Activated CD4-positive, alpha-beta T cell treated with anti-CD3 and anti-CD28 coated beads for 4 hours (primary cell): ENCODE results near the gene KLF2.

ENCODE experiments used
- DNase-seq, 2 donors: peaks; one replicate each; pipeline ENCODE4 v3.0.0-alpha.2; 2020

KLF2 gene

DNA sequence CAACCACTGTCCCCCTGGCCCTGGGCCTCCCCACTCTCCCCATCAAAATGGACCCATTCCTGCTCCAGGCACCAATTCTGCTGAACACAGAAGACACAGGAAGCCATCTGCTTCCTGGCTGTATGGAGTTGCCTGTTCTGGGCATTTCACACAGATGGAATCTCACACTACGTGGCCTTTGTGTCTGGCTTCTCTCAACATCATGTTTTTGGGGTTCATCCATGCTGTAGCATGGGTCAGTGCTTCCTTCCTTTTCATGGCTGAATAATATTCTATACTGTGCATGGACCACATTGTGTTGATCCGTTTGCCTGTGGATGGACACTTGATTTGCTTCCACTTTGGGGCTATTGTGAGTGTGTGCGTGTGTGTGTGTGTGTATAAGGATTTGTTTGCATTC lies 15.0 kb upstream of the KLF2 start:
- no peak for DNase-seq

DNA sequence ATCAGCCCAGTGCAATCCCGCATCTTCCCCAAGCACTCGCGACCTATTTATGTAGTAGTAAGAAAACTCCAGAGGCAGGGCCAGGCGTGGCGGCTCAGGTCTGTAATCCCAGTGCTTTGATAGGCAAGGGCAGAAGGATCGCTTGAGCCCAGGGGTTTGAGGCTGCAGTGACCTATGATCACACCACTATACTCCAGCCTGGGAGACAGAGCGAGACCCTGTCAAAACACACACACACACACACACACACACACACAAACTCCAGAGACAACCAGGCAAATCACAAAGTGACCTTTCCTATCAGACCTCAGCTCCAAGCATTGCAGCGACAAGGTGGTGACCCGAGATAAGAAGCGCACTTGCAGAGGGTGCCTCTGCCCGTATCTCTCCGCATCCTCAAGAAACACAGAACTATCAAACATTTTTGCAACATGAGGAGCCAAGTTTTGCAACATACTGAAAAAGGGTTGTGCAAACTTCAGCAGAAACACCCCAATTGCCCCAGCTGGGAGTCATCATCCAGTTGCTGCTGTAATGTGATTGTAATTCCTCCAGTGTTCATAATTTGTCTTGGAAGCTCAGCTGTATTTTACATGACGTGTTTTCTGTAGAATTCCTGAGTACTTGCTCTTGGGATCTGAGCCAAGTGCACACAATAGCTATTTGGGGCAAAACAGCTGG lies 8.7 kb upstream of the KLF2 start:
- DNase-seq = no peak

DNA sequence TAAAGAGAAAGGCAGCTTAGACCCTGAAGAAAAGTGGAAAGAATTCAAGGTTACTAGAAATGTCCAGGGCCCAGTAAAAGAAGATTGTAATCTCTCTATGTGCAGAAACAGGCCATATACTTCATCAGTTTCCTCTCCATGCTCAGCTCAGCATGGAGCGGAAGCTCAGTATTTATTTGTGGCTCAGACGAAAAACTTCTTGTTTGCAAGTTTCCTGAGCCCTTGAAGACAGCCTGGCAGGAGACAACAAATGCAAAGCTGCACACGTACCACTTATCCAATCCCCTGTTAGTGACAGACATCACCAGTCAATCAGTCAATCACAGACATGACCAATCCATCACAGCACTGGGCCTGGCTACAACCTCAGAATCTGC lies 8.1 kb upstream of the KLF2 start:
- no peak for DNase-seq

DNA sequence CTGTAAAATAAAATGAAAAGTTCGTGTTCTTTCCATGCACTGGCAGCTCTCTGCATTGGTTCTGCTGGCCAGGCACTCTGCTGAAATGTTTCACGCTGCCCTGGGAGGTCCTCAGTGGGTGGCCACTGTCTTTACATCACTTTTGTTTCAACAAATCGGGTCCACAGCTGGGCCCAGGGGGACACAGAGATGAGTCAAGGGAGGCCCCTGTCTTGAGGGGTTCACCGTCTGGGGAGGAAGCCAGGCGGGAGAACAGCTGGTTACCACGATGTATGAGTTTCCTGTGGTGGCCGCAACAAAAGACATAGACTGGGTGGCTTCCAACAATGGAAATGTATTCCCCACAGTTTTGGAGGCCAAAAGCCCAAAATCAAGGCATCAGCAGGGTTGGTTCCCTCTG lies 5.1 kb upstream of the KLF2 start:
- DNase-seq = no peak

DNA sequence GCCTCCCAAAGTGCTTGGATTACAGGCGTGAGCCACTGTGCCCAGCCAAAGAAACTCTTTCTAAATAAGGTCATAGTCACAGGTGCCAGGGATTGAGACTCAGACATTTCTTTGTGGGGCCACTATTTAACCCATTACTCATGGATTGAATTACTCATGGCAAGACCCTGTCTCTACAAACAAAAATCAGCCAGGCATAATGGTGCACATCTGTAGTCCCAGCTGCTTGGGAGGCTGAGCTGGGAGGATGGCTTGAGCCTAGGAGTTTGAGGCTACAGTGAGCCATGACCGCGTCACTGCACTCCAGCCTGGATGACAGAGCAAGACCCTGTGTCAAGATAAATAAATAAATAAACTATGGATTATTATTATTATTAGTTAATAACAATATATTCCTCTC lies 3.6 kb upstream of the KLF2 start:
- no peak for DNase-seq

DNA sequence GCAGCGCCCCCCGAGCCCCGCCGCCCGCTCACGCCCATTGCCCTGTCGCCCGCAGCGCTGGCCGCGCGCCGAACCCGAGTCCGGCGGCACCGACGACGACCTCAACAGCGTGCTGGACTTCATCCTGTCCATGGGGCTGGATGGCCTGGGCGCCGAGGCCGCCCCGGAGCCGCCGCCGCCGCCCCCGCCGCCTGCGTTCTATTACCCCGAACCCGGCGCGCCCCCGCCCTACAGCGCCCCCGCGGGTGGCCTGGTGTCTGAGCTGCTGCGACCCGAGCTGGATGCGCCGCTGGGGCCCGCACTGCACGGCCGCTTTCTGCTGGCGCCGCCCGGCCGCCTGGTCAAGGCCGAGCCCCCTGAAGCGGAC lies 518 bp downstream of the KLF2 start:
- DNase-seq = peak; percentile 42 to 51

DNA sequence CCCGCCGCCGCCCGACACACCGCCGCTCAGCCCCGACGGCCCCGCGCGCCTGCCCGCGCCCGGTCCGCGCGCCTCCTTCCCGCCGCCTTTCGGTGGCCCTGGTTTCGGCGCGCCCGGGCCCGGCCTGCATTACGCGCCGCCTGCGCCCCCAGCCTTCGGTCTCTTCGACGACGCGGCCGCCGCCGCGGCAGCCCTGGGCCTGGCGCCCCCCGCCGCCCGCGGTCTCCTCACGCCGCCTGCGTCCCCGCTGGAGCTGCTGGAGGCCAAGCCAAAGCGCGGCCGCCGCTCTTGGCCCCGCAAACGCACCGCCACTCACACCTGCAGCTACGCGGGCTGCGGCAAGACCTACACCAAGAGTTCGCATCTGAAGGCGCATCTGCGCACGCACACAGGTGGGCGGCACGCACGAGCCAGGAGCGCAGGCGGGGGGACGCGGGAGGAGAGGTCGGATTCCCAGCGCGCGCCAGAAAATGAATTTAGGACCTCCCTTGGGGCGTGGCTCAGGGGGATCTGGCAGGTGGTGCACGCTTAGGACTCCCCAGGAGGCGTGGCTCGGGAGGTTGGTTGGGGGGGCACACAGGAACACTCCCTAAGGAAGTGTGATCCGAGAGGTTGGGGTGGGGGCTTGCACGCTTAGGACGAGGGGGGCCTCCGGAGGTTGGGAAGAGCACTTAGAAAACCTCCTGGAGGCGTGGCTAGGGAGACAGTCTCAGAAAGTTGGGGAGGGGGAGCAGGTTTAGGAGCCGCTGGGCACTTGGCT lies 1.2 kb downstream of the KLF2 start:
- DNase-seq = peak; percentile 25 to 43

DNA sequence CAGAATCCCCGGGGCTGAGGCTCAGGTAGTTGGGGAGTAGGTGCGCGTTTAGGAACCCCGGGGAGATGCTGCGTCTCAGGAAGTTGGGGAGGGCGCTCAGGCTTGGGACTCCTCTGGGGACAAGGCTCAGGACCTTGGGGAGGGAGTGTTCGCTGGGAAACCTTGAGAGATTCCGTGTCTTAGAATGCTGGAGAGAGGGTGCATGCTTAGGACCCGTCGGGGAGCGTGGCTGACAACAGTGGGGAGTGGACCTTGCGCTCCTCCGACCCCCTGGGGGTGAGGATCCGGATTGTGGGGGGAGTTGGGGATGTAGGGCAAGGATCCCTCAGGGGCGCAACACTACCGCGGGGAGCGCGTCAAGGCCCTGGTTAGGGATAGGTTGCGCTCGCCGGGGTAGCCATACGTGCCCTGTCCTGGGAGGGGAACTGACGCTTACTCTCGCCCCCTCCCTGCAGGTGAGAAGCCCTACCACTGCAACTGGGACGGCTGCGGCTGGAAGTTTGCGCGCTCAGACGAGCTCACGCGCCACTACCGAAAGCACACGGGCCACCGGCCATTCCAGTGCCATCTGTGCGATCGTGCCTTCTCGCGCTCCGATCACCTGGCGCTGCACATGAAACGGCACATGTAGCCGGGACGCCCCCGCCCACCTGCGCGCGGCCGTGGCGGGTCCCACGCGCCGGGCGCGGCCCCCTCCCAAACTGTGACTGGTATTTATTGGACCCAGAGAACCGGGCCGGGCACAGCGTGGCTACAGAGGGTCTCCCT lies 2.0 kb downstream of the KLF2 start:
- peak; percentile 26 to 50 for DNase-seq

DNA sequence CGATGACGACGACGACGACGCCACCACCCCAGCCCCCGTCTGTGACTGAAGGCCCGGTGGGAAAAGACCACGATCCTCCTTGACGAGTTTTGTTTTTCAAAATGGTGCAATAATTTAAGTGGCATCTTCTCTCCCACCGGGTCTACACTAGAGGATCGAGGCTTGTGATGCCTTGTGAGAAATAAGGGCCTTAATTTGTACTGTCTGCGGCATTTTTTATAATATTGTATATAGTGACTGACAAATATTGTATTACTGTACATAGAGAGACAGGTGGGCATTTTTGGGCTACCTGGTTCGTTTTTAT lies 2.5 kb downstream of the KLF2 start:
- DNase-seq = no peak

DNA sequence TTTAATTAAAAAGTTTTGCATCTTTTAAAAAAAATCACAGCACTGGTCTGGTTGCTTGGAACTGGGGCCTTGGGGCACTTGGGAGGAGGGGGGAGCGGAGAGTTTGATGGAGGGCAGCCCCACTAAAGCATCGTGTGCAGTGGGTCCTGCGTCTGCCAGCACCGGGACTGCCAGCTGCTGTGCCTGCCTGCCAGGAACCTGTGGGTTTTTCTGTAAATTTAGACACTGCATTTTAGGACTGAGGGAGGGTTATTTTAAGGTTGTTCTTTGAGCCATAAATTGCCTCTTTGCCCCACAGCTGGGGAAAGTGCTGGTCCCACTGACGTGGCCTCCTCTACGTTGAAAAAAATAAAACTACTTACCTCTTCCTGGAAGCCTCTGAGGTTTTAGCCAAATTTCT lies 2.9 kb downstream of the KLF2 start:
- no peak for DNase-seq

DNA sequence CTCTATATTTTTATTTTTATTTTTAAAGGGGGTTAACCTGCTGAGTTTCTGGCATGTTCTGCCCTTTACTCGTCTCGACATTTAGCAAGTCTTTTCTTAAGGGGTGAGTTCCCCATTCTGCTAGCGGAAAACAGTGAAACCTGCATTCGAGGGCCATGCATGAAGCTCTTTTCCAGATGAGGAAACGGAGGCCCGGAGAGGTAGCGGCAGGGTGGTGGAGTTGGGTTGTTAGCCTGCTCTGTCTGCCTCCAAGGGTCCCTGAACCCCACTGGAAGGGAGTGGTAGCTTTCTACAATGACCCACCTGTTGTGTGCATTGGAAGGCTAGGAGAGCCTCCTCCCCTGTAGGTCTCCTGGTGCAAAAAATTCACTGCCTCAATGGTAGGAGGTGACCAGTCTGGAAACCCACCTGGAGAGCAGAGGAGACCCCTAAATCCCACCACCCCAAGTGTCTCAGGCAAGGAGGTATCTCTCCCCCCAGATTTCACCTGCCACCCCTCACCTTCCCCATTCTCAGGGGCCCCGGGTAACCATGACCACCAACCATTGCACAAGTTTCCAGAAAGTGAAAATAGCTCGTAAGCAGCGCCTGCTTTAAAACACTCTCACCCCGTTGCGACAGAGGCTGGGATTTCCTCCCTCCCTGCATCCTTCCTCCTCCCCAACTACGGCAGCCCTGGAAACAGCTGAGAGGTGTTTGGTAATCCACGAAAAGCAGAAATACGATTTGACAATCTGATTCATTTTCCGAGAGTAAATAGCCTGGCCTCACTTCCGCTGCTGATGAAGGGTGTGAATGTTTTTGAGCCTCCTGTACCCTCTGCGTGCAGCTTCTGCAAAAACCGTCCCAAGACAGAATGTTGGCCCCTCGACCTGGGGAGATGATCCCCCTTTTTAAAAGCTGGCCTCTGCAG lies 3.5 kb downstream of the KLF2 start:
- DNase-seq = peak; percentile 19 to 39

DNA sequence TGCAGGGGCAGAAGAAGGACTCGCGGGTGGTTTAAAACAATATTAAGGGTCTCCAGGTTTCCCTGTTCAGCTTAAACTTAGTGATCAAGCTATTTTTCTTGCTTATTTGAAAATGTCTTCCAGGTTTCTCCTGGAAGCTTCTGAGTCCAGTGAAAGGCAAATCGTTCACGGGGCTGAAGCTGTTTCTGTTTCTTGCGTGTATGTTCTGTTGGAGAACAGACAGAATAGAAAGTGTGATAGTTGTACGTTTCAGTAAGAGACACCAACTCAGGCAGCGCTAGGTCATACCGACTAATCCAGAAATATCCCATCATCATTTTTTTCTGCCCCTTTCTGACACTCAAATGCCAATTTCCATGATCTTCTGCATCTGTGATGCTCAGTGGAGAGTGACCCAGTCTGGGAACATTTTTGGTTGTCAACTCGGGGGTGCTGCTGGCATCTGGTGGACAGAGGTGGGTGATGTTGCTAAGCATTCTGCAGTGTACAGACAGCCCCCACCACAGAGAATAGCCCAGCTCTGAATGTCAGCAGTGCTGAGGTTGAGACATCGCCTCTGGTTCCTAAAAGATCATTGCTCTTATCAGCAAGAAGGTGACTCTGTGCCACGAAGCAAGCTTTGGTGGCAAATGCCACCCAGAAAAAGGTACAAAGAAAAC lies 4.3 kb downstream of the KLF2 start:
- peak; percentile 23 to 35 for DNase-seq

DNA sequence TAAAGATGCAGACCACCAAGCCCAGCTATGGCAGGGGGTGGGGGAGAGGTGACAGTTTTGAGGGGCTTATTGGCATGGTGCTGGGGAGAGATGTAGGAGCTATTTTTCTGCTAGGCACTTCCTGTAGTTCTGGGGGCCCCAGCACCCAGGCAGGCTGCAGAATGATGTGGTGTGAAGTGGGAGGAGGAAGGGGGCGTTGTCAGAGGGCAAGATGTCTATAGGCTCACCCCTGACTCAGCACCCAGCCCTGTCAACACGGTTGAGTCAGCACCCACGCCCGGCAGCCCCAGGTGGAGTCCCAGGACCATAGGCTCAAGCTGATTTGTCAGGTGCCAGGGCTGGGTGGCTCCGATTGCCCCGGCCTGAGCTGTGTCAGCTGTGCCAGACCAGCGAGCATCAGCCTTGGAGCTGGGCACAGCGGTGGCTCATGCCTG lies 5.8 kb downstream of the KLF2 start:
- peak; percentile 94 to 97 for DNase-seq

DNA sequence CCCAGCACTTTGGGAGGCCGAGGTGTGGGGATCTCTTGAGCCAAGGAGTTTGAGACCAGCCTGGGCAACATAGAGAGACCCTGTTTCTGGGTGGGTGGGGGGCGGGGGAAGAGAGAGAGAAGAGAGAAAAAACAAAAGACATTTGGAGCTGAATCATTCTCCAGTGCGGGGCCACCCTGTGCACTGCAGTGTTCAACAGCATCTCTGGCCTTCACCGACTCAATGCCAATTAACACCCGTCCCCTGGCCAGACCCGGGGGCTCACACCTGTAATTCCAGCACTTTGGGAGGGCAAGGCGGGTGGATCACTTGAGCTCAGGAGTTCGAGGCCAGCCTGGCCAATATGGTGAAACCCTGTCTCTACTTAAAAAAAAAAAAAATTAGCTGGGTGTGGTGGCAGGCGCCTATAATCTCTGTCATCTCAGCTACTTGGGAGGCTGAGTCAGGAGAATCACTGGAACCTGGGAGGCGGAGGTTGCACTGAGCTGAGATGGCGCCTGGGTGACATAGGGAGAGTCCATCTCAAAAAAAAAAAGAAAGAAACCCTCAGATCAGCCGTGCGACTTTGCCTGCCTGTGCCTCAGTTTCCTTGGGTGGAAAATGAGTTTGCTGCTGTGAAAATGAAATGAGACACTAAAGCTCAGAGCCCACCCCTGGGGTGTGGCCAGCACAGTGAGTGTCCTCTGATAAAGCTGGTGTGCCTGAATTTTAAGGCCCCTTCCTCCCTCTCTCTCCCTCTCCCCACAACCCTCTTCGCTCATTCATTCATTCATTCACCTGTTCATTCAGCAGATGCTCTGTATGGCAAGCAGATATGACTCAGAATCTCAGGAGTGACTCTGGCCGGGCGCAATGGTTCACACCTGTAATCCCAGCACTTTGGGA lies 6.4 kb downstream of the KLF2 start:
- no peak for DNase-seq

DNA sequence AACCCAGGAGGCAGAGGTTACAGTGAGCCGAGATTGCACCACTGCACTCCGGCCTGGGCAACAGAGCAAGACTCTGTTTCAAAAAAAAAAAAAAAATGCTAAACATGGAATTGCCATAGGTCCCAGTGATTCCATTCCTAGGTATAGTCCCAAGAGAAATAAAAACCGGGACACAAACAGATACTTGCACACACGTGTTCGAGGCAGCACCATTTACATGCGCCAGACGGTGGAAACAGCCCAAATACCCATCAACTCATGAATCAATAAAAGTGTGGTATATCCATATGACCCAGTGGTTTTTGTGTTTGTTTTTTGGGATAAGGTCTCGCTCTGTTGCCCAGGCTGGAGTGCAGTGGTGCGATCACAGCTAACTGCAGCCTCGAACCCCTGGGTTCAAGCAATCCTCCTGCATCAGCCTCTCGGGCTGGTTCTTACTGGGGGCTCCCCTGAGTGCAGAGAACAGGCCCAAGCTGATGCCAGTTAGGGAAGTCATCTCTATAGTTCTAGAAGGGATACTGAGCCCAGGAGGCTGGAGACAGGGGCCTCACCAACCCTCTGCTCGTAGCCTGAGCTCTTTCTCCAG lies 8.5 kb downstream of the KLF2 start:
- DNase-seq = no peak

DNA sequence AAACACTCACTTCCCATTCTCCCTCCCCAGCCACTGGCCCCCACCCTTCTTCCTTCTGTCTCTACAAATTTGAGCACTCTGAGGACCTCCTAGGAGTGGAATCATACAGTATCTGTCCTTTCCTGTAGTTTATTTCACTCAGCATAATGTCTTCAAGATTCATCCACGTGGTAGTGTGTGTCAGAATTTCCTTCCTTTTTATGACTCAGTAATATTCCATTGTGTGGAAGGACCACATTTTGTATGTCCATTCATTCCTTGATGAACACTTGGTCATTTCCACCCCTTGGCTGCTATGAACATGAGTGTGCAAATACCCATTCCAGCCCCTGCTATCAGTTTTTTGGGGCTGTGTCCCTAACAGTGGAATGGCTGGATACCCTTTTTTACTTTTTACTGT lies 9.8 kb downstream of the KLF2 start:
- DNase-seq = no peak

DNA sequence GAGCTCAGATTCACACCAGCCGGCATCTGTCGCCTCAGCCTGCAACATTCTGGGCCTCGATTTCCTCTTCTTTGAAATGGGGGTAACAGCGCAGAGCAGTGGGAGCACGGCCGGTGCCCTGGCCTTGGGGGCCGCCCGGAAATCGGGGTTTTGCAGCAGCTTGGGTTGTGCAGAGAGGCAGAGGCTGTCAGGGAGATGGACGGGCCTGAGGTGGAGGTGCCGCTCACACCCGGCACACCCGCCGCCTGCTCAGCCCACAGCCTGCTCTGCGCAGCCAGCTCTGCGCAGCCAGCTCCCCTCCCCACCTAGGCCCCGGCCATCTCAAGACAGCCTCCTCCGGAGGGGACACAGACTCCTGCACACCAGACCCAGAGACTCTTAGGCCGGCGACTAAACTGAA lies 10.6 kb downstream of the KLF2 start:
- DNase-seq = no peak

DNA sequence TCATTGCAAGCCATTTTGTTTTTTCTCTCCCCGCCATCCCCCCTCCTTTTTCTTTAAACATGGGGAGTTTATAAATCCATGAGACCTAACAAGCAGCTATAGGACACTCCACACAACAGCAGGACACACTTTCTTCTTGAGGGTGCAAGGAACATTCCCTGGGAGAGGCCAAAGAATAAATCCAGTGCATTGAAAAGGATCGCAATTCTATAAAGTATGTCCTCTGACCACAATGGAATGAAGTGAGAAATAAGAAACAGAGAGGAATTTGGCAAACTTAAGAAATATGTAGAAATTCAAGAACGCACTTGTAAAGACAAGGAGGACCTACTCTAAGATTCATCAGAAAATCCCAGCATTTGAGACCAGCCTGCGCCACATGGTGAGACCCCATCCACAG lies 11.9 kb downstream of the KLF2 start:
- DNase-seq = no peak

DNA sequence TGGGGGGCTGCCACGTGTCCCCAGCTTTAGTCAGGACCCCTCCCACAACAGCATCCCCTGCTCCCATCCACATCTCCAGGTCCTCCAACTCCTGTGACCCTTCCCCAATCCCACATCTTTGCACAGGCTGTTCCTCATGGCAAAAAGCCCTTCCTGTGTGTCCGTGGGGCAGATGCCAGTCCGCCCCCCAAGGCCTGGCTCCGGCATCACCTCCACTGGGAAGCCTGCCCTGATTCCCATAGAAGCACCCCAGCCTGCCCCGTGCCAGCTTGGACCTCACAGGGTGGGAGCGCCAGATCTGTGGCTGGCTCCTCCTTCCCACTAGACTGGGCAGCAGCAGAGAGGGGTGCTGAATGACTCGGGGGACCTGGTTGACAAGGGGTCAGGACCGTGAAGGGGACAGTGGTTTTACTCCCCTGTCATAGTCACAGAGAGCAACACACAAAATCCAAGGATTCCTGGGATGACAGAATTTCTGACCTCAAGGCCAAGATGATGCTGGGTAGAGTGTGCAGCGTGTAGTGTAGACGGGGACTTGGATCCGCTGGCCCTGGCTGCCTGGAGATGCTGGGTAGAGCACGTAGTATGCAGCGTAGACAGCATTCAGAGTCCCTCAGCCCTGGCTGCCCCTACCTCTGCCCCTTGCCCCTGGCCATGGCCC lies 13.3 kb downstream of the KLF2 start:
- DNase-seq = no peak
